HPDE6-E6E7 (cell line): ENCODE measurements around the gene TWSG1.

Experiments
- DNase-seq: peaks from one replicate; pipeline ENCODE4 v3.0.0; 2011; ENCODE audit warnings: missing footprints; ENCODE audit errors: extremely low spot score

Gene TWSG1

GRCh38 chr18:9334329-9334972 lies at the start of gene TWSG1:
TWSG1 (plus strand) TSS chr18:9334773; CDS start chr18:9337230, 2,457 bp downstream.
- peak; percentile 84 for DNase-seq

GRCh38 chr18:9285604-9286003 lies 49.0 kb upstream of the TWSG1 start:
- DNase-seq: no peak

- DNase-seq: peak; percentile 11
Observed at GRCh38 chr18:9287036-9287435, 47.5 kb upstream of the TWSG1 start.

GRCh38 chr18:9289698-9290097 lies 44.9 kb upstream of the TWSG1 start:
- no peak for DNase-seq

GRCh38 chr18:9290156-9290555 lies 44.4 kb upstream of the TWSG1 start:
- DNase-seq: no peak

- no peak for DNase-seq
Observed at GRCh38 chr18:9292047-9292446, 42.5 kb upstream of the TWSG1 start.

- no peak for DNase-seq
Observed at GRCh38 chr18:9293948-9294347, 40.6 kb upstream of the TWSG1 start.

- DNase-seq: no peak
Observed at GRCh38 chr18:9296233-9297006, 38.2 kb upstream of the TWSG1 start.

- DNase-seq: no peak
Observed at GRCh38 chr18:9297007-9297393, 37.6 kb upstream of the TWSG1 start.

- DNase-seq: no peak
Observed at GRCh38 chr18:9304388-9305070, 30.0 kb upstream of the TWSG1 start.

- DNase-seq: no peak
Observed at GRCh38 chr18:9319333-9319732, 15.2 kb upstream of the TWSG1 start.

GRCh38 chr18:9321017-9321452 lies 13.5 kb upstream of the TWSG1 start:
- DNase-seq: no peak

- DNase-seq: no peak
Observed at GRCh38 chr18:9321736-9322135, 12.8 kb upstream of the TWSG1 start.

GRCh38 chr18:9322744-9323143 lies 11.8 kb upstream of the TWSG1 start:
- no peak for DNase-seq

GRCh38 chr18:9323750-9324445 lies 10.7 kb upstream of the TWSG1 start:
- DNase-seq: no peak

GRCh38 chr18:9325716-9326115 lies 8.9 kb upstream of the TWSG1 start:
- no peak for DNase-seq

GRCh38 chr18:9328776-9329175 lies 5.8 kb upstream of the TWSG1 start:
- DNase-seq: no peak

- DNase-seq: no peak
Observed at GRCh38 chr18:9329471-9329870, 5.1 kb upstream of the TWSG1 start.

- no peak for DNase-seq
Observed at GRCh38 chr18:9330419-9330818, 4.2 kb upstream of the TWSG1 start.

- DNase-seq: peak; percentile 11
Observed at GRCh38 chr18:9333441-9334328, 888 bp upstream of the TWSG1 start.
